C4-2B (cell line): Measurements from ENCODE around the gene SPECC1L.

ENCODE experiments used
- H3K27ac ChIP-seq: fragments of 450-650 bp; 2 replicates; pipeline ENCODE4 v1.5.1; 2017
- ZFX ChIP-seq: fragments of 450-650 bp; IDR thresholded peaks from 2 replicates; pipeline ENCODE4 v1.6.1; 2017
- TF ChIP-seq, protein P1 (sequence below): fragments of 450-650 bp; conservative IDR thresholded peaks from 2 replicates; pipeline ENCODE4 v1.5.1; 2017; ENCODE audit warnings: mild to moderate bottlenecking

The SPECC1L gene

DNA sequence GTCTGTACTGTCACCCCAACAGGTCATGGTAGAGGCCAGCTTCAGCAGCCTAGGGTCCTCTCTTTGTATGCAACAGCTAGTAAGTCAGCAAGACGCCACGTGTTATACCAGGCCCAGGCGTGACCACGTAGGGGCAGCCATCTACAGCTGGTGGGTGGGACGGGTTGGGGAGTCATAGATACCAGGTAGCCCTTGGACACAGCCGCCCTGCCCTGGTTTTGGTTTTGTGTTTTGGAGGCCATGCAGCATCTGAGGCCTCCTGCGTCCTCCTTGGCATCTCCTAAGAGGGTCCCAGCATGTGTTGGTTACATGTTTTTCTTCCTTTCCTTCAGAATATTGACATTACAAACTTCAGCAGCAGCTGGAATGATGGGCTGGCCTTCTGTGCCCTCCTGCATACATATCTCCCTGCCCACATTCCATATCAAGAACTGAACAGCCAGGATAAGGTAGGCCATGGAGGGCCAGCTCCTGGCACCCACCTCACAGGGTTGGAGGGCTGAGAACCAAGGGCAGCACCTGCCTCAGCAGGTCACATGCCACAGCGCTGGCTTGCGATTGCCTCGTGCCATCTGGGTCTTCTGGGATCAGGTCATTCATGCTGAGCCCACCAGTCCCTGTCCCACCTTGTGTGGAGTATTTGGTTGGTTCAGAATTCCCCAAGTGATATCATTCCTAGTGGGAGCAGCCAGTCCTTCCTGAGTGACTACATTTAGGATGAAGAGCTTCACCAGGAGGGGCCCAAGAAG, 140.8 kb downstream of the SPECC1L start:
- H3K27ac ChIP-seq: no peak overlapping the region
- TF ChIP-seq, protein P1, sequence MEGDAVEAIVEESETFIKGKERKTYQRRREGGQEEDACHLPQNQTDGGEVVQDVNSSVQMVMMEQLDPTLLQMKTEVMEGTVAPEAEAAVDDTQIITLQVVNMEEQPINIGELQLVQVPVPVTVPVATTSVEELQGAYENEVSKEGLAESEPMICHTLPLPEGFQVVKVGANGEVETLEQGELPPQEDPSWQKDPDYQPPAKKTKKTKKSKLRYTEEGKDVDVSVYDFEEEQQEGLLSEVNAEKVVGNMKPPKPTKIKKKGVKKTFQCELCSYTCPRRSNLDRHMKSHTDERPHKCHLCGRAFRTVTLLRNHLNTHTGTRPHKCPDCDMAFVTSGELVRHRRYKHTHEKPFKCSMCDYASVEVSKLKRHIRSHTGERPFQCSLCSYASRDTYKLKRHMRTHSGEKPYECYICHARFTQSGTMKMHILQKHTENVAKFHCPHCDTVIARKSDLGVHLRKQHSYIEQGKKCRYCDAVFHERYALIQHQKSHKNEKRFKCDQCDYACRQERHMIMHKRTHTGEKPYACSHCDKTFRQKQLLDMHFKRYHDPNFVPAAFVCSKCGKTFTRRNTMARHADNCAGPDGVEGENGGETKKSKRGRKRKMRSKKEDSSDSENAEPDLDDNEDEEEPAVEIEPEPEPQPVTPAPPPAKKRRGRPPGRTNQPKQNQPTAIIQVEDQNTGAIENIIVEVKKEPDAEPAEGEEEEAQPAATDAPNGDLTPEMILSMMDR: no peak
- TF ChIP-seq ZFX: no peak

DNA sequence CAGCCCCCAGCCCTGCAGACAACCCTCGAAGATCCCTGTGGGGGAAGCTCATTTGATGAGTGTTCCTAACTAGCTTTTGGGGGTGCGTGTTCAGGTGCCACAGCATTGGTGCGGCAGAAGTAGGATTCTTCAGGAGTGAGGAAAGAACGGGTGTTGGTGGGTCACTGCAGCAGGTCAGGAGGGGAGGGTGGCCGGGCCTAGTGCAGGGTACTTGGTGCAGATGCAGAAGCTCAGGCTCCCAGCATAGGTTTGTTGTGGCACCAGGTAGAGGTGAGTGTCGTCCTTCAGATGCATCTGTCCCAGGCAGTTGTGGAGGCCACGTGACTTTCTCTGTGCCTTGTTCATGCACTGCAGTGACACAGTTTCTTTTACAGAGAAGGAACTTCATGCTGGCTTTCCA, 141.6 kb downstream of the SPECC1L start:
- TF ChIP-seq ZFX: no peak
- TF ChIP-seq, protein P1: no peak
- H3K27ac ChIP-seq: no peak overlapping the region

DNA sequence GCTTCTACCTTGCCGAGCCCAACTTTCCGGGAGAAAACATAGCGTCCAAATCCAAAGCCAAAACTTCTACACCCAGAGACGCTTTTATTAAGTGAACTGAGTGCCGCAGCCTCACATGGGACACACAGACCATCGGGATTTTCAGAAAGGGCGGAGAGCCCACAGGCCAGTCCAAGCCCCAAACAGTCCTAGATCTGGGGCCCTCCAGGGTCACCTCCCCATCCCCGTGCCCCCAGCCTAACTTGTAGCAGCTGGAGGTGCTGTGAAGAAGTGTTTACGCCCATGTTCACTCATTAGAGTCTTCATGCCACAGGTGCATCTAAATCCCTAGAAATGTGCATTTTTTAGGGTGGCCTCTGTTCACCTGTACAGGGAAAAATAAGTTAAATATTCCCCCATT, 142.6 kb downstream of the SPECC1L start:
- TF ChIP-seq, protein P1: no peak
- TF ChIP-seq ZFX: no peak
- H3K27ac ChIP-seq: no peak overlapping the region

DNA sequence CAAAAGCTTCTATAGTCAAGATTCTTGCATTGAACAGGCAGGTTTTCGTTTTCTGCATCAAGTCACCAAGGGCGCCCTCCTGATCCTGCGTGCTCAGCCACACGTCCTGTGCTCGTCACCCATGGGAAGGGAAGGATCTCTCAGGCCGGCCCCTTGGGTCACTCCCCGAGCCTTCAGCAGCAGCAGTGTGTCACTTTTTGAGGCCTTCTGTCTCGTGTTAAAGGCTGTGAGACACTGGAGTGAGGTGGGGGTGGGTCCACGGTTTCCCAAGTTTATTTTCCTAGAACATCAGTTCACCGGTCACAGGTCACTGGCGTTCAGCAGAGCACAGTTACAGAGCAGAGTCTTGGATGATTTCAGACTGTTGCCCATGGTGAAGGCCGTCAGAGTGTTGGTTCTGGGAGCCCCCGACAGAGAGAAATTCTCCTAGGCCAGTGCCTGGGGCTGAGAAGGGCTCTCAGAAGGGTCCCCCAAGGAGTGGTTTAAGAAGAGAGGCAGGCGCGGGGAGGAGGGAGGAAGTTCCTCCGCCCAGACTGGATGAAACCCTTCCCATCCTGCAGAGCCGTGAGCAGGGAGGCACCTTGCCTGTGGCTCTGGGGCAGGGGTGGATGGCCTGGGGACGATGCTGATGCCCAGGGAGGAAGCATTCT, 143.2 kb downstream of the SPECC1L start:
- TF ChIP-seq, protein P1: no peak
- TF ChIP-seq ZFX: no peak
- H3K27ac ChIP-seq: no peak overlapping the region

DNA sequence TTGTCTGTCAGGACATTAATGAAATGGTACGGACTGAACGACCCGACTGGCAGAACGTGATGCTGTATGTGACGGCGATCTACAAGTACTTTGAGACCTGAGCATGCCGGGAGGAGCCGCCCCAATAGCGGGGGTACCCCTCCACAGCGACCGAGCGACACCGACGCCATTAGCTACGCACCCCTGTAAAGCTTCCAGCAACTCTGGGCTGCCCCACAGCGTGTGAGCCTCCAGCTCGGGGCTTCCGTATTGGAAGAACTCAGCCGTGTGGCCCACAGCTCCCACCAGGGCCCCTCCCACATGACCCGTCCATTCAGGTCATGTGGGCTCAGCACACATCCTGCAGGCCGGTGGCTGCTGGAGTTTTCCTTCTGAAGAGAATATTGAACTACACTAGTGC, 143.9 kb downstream of the SPECC1L start:
- TF ChIP-seq, protein P1: no peak
- TF ChIP-seq ZFX: no peak
- no peak overlapping the region for H3K27ac ChIP-seq

DNA sequence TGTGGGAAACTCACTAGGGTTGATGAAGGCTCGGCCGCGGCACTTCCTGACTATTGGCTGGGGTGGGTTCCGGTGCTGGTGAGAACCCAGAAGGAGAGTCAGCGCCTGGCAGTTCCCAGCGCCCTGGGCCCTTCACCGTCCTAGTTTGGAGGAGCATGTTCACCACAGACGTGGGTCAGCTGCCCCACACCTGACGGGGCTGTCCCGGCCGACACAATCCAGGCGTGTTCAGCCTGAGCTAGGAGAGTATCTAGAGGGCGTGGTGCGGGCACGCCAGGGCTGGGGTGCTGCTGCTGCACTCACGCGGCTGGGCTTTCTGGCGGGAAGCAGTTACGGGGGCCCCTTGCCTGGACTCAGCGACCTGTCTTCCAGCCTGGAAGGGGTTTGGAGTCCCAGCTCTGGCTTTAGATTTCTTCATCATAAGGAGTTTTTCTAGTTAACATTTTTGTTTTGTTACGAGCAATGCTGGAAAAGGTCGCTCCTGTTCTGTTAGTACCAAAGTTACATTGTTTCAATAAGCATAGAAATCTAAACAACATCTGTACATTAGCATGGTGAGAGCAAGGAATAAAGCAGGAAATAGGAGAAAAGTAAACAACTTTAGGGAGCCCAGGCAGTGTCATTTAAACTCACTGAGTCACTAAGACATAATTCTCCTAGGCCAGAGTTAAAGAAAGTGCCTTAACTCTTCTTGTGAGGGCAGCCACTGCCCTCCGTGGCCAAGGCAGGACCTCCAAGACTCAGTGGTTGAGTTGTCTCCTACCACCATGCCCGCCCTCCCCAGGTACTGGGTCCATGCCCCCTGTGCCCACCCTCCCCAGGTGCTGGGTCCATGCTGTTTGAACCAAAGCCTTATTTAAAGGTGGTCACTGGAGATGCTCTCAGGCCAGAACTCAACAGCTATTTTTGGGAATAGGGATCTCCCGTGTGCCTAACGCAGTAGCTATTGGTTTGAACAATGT, 144.6 kb downstream of the SPECC1L start:
- H3K27ac ChIP-seq: no peak overlapping the region

More for the DNA sequence above, 144.6 kb downstream of the SPECC1L start:
- TF ChIP-seq, protein P1: no peak
- no peak for TF ChIP-seq ZFX
